ENCODE data around the gene APMAP. TPM values are rescaled to one million over a fixed set of nuclear protein-coding genes. Genes with fewer than 3 reads are reported as not detected.

APMAP gene
- 53.5 TPM for total RNA-seq

GRCh38 chr20:24992487-24993205, at the start of gene APMAP:
Gene APMAP (minus strand): TSS chr20:24992751. CDS start chr20:24992688, 63 bp downstream.

GRCh38 chr20:24948939-24949679, 43.4 kb downstream of the APMAP start, which contains the start of gene CST7:
Gene CST7 (plus strand): TSS chr20:24949269. CDS start chr20:24949506, 237 bp downstream.

Small RNA genes lying within 50 kb of the gene (small RNA-seq; reads per million reads assigned to genes)
- not detected for gene RNU6-1257P (ENCODE audit: low replicate concordance)

Other genes starting within 250 kb of the APMAP start
- gene CST7, start 43.5 kb downstream of the APMAP start, total RNA-seq, result not detected
- gene ACSS1, start 65.4 kb upstream of the APMAP start, total RNA-seq, result 10.3 TPM
- gene VSX1, start 89.4 kb upstream of the APMAP start, total RNA-seq, result not detected
- gene ENTPD6, start 203.0 kb upstream of the APMAP start, total RNA-seq, result 69.5 TPM

All from parietal lobe (tissue), 2 donors.